ENCODE data around the gene RNPEP.

DNA sequence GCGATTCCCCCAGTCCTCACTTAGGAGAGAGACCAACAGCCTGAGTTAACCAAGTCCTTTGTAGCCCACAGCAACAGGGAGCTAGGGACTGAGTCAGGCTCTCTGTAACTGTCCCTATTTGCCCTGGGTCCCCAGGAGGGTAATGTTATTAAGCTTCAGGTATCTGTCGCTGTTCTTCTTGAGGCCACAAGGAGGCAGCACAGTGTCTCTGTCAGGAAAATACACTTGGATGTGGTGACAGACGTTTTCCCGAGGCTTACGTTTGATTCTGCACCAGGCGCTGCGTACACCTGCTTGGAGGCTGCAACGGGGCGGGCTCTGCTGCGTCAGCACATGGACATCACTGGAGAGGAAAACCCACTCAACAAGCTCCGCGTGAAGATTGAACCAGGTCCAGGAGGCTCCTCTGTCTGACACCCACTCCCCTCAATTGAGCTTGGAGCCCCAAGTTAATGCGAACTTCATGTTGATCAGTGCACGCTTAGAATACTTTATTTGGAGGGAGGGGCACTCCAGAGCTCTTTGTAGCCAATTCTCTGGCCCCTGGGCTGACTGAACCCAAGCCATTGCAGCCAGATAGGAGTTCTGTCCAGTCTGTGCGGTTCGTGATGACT is 17.3 kb downstream of the RNPEP start:
- TF ChIP-seq EZH2 (IDR thresholded peaks at IDR 0.05; ENCODE audit: borderline replicate concordance) (no peak), CTCF (IDR thresholded peaks at IDR 0.05; ENCODE audit: poor library complexity) (peak; percentile 73), EZH2phosphoT487 (IDR thresholded peaks at IDR 0.05; ENCODE audit: low read depth, severe bottlenecking, unreplicated experiment) (no peak)

Data from hepatocyte (in vitro differentiated cells).